Neutrophil (primary cell): ENCODE results near the gene LTK.

Source experiments
- H3K27ac ChIP-seq: fragments of 200-600 bp; sonication (generic); 2 replicates; pipeline ENCODE4 v1.5.1; 2016; ENCODE audit warnings: mild to moderate bottlenecking, moderate library complexity
- H3K27me3 ChIP-seq: fragments of 200-600 bp; sonication (generic); 2 replicates; pipeline ENCODE4 v1.6.0; 2016; ENCODE audit warnings: mild to moderate bottlenecking
- H3K36me3 ChIP-seq: fragments of 200-600 bp; sonication (generic); 2 replicates; pipeline ENCODE4 v1.5.1; 2017
- H3K4me1 ChIP-seq, 2 experiments: fragments of 200-600 bp in 1 of 2; sonication (generic) in 1 of 2; 1 replicate in 1 of 2; 2 replicates in 1 of 2; pipeline versions ENCODE4 v1.5.1 to v1.6.1; 2013 to 2016; ENCODE audit warnings: low read depth in 1 of 2, low read length in 1 of 2, mild to moderate bottlenecking in 1 of 2, moderate library complexity in 1 of 2; ENCODE audit not compliant: control insufficient read depth in 1 of 2, insufficient read depth in 1 of 2
- H3K4me3 ChIP-seq, 2 experiments: fragments of 200-600 bp in 1 of 2; sonication (generic) in 1 of 2; 1 replicate in 1 of 2; 2 replicates in 1 of 2; pipeline ENCODE4 v1.5.1; 2013 to 2016; ENCODE audit warnings: low read depth in 1 of 2, low read length in 1 of 2, mild to moderate bottlenecking in 1 of 2, moderate library complexity in 1 of 2
- H3K9me3 ChIP-seq: fragments of 200-600 bp; sonication (generic); 2 replicates; pipeline ENCODE4 v1.5.1; 2016
- TF ChIP-seq, protein P1 (sequence below): fragments of 200-600 bp; sonication (generic); IDR thresholded peaks from 2 replicates; pipeline ENCODE4 v1.5.1; 2016; ENCODE audit warnings: antibody characterized with exemption

The LTK gene

DNA sequence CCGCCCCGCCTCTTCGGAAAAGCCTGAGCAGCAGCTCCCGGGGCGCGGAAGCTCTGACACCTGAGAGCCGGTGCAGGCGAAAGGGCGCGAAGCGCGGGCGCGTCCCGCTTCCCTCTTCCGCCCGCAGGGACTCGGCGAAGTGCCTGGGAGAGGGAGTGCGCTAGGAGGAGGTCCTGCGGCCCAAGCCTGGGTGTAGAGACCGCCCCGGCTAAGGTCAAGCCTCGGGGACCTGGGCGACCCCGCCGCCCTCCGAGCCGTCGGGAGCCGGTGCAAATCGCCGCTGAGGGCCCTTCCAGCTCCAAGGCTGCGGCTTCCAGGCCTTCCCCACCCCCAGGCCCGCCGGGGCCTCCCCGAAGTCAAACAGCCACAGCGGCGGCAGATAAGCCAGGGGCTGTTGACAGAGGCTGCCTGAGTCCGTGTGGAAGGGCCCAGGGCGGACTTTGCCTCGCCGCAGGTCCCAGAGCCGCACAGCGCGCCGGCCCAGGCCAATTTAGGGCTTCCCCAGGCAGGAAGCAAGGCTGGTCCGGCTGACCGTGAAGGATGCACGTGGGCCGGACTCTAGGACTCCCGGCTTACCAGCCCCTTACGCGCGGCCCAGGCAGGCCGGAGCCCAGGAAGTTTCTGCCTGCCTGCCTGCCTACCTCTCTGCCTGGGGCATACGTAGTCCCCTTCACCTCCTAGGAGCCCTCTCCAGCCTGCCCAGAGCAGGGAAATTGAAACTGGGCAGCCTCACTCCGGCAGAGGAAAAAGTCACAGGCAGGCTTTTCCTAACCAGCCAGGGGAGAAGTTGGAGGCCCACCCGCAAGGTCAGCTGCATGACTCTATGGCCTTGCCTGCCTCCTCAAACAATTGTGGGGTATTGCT lies 17.7 kb downstream of the LTK start:
- no peaks in the 10 kb centered on the region for H3K9me3 ChIP-seq
- peaks cover 100% of the 10 kb centered on the region for H3K27me3 ChIP-seq
- TF ChIP-seq, protein P1, sequence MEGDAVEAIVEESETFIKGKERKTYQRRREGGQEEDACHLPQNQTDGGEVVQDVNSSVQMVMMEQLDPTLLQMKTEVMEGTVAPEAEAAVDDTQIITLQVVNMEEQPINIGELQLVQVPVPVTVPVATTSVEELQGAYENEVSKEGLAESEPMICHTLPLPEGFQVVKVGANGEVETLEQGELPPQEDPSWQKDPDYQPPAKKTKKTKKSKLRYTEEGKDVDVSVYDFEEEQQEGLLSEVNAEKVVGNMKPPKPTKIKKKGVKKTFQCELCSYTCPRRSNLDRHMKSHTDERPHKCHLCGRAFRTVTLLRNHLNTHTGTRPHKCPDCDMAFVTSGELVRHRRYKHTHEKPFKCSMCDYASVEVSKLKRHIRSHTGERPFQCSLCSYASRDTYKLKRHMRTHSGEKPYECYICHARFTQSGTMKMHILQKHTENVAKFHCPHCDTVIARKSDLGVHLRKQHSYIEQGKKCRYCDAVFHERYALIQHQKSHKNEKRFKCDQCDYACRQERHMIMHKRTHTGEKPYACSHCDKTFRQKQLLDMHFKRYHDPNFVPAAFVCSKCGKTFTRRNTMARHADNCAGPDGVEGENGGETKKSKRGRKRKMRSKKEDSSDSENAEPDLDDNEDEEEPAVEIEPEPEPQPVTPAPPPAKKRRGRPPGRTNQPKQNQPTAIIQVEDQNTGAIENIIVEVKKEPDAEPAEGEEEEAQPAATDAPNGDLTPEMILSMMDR = no peak

DNA sequence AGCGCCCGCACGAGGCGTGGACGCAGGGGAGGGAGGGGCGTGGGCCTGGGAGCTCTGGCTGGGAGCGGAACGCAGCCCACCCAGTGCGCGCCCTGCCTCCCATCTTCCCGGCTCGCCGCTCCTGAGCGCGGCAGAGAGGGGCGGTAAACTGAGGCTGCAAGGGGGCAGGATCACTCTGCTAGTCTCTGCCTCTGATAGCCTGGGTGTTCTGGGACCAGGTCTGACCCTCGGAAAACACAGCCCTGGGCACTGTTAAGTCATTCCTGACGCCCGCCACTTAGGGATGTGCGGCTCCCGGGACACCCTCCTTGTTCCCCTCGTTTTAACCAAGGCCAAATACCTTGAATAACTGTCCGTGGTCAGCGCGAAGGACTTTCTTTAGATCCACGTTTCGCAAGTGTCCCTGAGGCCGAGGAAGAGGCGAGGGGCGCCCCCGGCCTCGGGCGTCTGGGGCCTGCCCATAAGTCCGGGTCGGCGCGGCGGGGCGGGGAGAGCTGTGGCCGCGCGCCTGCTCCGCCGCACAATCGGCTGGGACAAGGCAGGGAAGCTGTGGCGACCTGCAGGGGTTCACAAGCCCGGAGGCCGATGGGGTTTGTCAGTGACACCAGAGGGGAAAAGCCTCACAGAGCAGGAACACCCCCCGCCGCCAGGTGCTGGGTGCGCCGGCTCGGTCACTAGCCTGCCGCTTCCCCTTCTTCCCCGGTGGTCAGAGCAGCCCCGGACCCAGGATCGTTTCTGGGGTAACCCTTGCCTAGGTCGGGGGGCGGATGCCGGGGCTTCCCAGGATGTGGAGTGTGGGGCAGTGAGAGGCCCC lies 18.5 kb downstream of the LTK start:
- peaks cover 100% of the 10 kb centered on the region for H3K27me3 ChIP-seq
- no peaks in the 10 kb centered on the region for H3K36me3 ChIP-seq
- peaks cover 27 to 32% of the 10 kb centered on the region in 2 experiments for H3K4me1 ChIP-seq
- H3K27ac ChIP-seq = no peak overlapping the region
- H3K9me3 ChIP-seq = no peaks in the 10 kb centered on the region
- TF ChIP-seq, protein P1 = no peak
- peak overlapping the region; percentile 67 to 79 for H3K4me3 ChIP-seq

More for the DNA sequence above, 17.7 kb downstream of the LTK start:
- no peak overlapping the region for H3K27ac ChIP-seq
- H3K4me1 ChIP-seq = peaks cover 28 to 32% of the 10 kb centered on the region in 2 experiments
- H3K4me3 ChIP-seq = peak overlapping the region in 1 of 2 experiments; percentile 79
- H3K36me3 ChIP-seq = no peaks in the 10 kb centered on the region

DNA sequence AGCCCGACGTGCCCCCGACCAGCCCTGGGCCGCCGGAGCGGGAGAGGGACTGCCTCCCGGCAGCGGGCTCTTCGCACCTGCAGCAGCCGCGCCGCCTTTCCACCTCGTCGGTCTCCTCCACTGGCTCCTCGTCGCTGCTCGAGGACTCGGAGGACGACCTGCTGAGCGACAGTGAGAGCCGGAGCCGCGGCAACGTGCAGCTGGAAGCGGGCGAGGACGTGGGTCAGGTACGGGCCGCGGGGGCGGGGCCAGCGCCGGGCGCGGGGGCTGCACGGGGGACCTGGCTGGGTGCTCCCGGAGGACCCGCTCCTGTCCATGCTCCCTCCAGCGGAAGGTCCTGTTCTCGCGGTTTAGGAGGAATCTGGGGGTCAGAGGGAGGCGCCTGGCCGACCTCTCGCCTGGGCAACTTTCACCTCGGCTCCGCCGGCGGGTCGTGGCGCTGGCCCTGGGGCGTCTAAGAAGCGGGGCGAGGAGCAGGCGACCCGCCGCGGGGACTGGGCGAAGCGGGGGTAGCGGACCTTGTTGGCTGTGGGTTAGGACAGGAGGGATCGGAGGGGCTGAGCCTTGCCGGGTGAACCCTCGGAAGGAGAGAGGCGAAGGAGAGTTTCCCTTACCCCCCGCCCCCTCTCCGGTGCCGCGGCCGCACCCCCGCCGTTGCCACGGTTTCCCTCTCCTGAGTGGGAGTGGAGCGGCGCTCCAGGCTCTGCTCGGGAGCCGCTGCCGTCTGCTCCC lies 19.3 kb downstream of the LTK start:
- H3K4me3 ChIP-seq = peak overlapping the region; percentile 67 to 79
- TF ChIP-seq, protein P1 = no peak
- peaks cover 27 to 32% of the 10 kb centered on the region in 2 experiments for H3K4me1 ChIP-seq
- peaks cover 95% of the 10 kb centered on the region for H3K27me3 ChIP-seq
- no peaks in the 10 kb centered on the region for H3K36me3 ChIP-seq
- no peaks in the 10 kb centered on the region for H3K9me3 ChIP-seq
- H3K27ac ChIP-seq = no peak overlapping the region

DNA sequence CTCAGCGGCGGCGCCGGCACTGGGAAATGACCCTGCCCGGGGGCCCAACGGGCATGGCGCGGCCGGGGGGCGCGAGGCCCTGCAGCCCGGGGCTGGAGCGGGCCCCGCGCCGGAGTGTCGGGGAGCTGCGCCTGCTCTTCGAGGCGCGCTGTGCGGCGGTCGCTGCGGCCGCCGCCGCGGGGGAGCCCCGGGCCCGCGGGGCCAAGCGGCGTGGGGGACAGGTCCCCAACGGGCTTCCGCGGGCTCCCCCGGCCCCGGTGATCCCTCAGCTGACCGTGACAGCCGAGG lies 19.8 kb downstream of the LTK start:
- Histone ChIP-seq H3K27me3 (peaks cover 90% of the 10 kb centered on the region), H3K36me3 (no peaks in the 10 kb centered on the region), H3K4me1 (peaks cover 27 to 32% of the 10 kb centered on the region in 2 experiments), H3K4me3 (peak overlapping the region; percentile 67 to 79), H3K27ac (no peak overlapping the region), H3K9me3 (no peaks in the 10 kb centered on the region)
- TF ChIP-seq, protein P1 = no peak

DNA sequence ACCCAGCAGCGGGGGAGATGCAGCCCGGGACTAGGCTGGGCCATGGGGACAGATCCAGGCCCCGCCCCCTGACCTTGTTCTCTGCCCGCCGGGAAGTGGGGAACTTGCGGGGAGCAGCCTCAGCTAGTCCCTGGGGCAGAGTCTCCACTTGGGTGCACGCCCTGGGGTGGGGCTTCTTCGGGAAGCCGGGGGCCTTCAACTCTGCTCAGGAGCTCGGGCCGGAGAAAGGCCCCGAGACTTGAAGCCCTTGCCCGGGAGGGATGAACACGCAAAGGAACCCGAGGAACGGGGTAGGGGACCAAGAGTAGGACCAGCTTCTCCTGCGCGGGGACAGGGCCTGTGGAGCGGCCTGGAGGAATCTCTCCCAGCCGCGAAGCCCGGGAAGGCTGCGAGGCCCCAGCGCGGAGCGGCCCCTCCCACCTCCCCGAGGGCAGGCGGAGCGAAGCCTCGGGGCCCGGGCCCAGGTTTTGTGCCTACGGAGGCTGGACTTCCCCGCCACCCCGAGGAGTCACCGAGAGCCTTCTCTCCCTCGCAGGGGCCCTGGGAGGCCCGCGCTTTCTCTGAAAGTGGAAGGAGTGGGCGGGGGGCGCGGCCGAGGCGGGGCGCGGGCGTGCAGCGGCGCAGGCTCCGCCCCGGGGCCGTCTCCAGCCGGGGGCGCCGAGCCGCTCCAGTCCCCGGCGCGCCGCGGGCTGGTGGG lies 20.3 kb downstream of the LTK start, which contains the start of gene ITPKA:
ITPKA (plus strand) TSS at position 670 of the 697 bp plus-strand sequence. CDS start 54 bp downstream, outside the sequence.
- Histone ChIP-seq H3K27ac (no peak within 1 kb of the TSS), H3K27me3 (peaks cover 85% of the 10 kb centered on the region), H3K4me1 (peaks cover 27 to 32% of the 10 kb centered on the region in 2 experiments), H3K9me3 (no peaks in the 10 kb centered on the region), H3K36me3 (no peaks in the 10 kb centered on the region), H3K4me3 (peak within 1 kb of the TSS; percentile 67 to 89)
- TF ChIP-seq, protein P1 = no peak
